B cell (primary cell): ENCODE data around the gene TCN2. TPM values are rescaled to one million over a fixed set of nuclear protein-coding genes. Genes with fewer than 3 reads are reported as not detected.

Source experiments
- ATAC-seq: fragments of 200-7000 bp; cut with Tn5 transposase; one replicate; pipeline ENCODE4 v1.10.0; 2021; ENCODE audit warnings: low read depth, mild to moderate bottlenecking, moderate number of reproducible peaks, moderate library complexity
- CTCF ChIA-PET: fragments of 350-600 bp; sonication (Branson Sonifier 250); formaldehyde crosslinking; loops from one replicate; lab custom pipeline; 2021; ENCODE audit warnings: antibody characterized with exemption, inconsistent platforms; lab: Charles Lee
- POLR2A ChIA-PET: fragments of 350-600 bp; sonication (Branson Sonifier 250); formaldehyde crosslinking; loops from one replicate; lab custom pipeline; 2021; ENCODE audit warnings: antibody characterized with exemption; lab: Charles Lee
- DNase-seq: peaks from one replicate; pipeline ENCODE4 v3.0.0; 2013
- H2AFZ ChIP-seq: 2 replicates; pipeline ENCODE4 v1.6.1; 2012; ENCODE audit warnings: mild to moderate bottlenecking, low read depth, low read length; ENCODE audit not compliant: insufficient read depth, poor library complexity, severe bottlenecking
- H3K27ac ChIP-seq, 2 donors: 1 replicate in 1 of 2; 2 replicates in 1 of 2; pipeline ENCODE4 v1.5.1; 2012 to 2013; ENCODE audit warnings: low read length in 2 of 2, mild to moderate bottlenecking in 2 of 2, moderate library complexity in 1 of 2
- H3K27me3 ChIP-seq, 4 experiments: fragments of 200-600 bp in 1 of 4; sonication (generic) in 1 of 4; replicated peaks in 1 of 4; 1 replicate in 2 of 4; 2 replicates in 2 of 4; pipeline versions ENCODE4 v1.6.1 to v1.7.0; 2013 to 2016; ENCODE audit warnings: low read length in 3 of 4, mild to moderate bottlenecking in 2 of 4, mixed read lengths in 1 of 4, moderate library complexity in 1 of 4; ENCODE audit not compliant: insufficient read depth in 4 of 4, control insufficient read depth in 3 of 4; ENCODE audit errors: control extremely low read depth in 1 of 4
- H3K36me3 ChIP-seq, 2 experiments: replicated peaks in 1 of 2; 1 replicate in 1 of 2; 2 replicates in 1 of 2; pipeline versions ENCODE4 v1.6.1 to v1.7.1; 2013; ENCODE audit warnings: low read length in 1 of 2; ENCODE audit not compliant: insufficient read depth in 2 of 2, control insufficient read depth in 1 of 2; ENCODE audit errors: control extremely low read depth in 1 of 2, extremely low read depth in 1 of 2
- H3K4me1 ChIP-seq, 2 donors: fragments of 200-600 bp in 1 of 2; sonication (generic) in 1 of 2; 1 replicate in 1 of 2; 2 replicates in 1 of 2; pipeline versions ENCODE4 v1.5.1 to v1.6.1; 2013 to 2017; ENCODE audit warnings: low read length in 2 of 2; ENCODE audit not compliant: control insufficient read depth in 2 of 2, insufficient read depth in 2 of 2
- H3K4me2 ChIP-seq: replicated peaks from 2 replicates; pipeline ENCODE3; 2012; ENCODE audit warnings: mild to moderate bottlenecking, low read depth, low read length; ENCODE audit not compliant: poor library complexity, severe bottlenecking
- H3K4me3 ChIP-seq, 5 experiments: fragments of 200-600 bp in 1 of 5; sonication (generic) in 1 of 5; 1 replicate in 3 of 5; 2 replicates in 2 of 5; pipeline versions ENCODE4 v1.5.1 to v1.7.0; 2011 to 2016; ENCODE audit warnings: low read length in 4 of 5, mild to moderate bottlenecking in 4 of 5, low read depth in 2 of 5, control low read depth in 1 of 5, moderate library complexity in 1 of 5; ENCODE audit not compliant: insufficient read depth in 1 of 5; ENCODE audit errors: control extremely low read depth in 1 of 5, extremely low read depth in 1 of 5
- H3K79me2 ChIP-seq: fragments of 200-600 bp; sonication (generic); one replicate; pipeline ENCODE4 v1.6.0; 2016; ENCODE audit warnings: low read length; ENCODE audit not compliant: control insufficient read depth, insufficient read depth
- H3K9ac ChIP-seq: fragments of 200-600 bp; sonication (generic); 2 replicates; pipeline ENCODE4 v1.6.1; 2017; ENCODE audit warnings: mild to moderate bottlenecking, low read length, moderate library complexity
- H3K9me3 ChIP-seq, 3 donors: one replicate each; pipeline versions ENCODE4 v1.6.1 to v1.7.1; 2013; ENCODE audit warnings: low read length in 2 of 3; ENCODE audit not compliant: control insufficient read depth in 2 of 3, insufficient read depth in 1 of 3; ENCODE audit errors: control extremely low read depth in 1 of 3
- H4K20me1 ChIP-seq: 2 replicates; pipeline ENCODE4 v1.6.0; 2012; ENCODE audit warnings: mild to moderate bottlenecking, low read length; ENCODE audit not compliant: insufficient read depth, control insufficient read depth, poor library complexity, severe bottlenecking
- H3K27ac Mint-ChIP-seq: one replicate; pipeline ENCODE4 v1.8.0; 2021; ENCODE audit warnings: mixed read lengths
- H3K27me3 Mint-ChIP-seq: one replicate; pipeline ENCODE4 v1.8.0; 2021; ENCODE audit warnings: mixed read lengths
- H3K4me1 Mint-ChIP-seq: one replicate; pipeline ENCODE4 v1.8.0; 2021; ENCODE audit warnings: mixed read lengths
- H3K4me3 Mint-ChIP-seq: one replicate; pipeline ENCODE4 v1.8.0; 2021; ENCODE audit warnings: mixed read lengths
- H3K9me3 Mint-ChIP-seq: one replicate; pipeline ENCODE4 v1.8.0; 2022; ENCODE audit warnings: mixed read lengths; ENCODE audit not compliant: insufficient read depth
- CTCF ChIP-seq: fragments of 200-600 bp; IDR thresholded peaks from one replicate; pipeline ENCODE4 v1.8.0; 2022; ENCODE audit warnings: antibody characterized with exemption, mild to moderate bottlenecking
- EZH2 ChIP-seq: IDR thresholded peaks from 2 replicates; pipeline ENCODE4 v1.6.1; 2012; ENCODE audit warnings: borderline replicate concordance, low read depth, mild to moderate bottlenecking, moderate library complexity, low read length; ENCODE audit not compliant: insufficient read depth, poor library complexity, severe bottlenecking
- WGBS: methylation state at CpG from one replicate; pipeline ENCODE4 v1.1.5; 2013; ENCODE audit warnings: missing lambda C conversion rate; ENCODE audit not compliant: insufficient coverage; 5-methylcytosine and 5-hydroxymethylcytosine counted together
- intact Hi-C: fragments of 100-400 bp; cut with micrococcal nuclease; formaldehyde crosslinking; loops from one replicate; pipeline ENCODE4 v1.10.0; 2022
- polyA plus RNA-seq: library from polyadenylated mRNA; depleted of rRNA; stranded (reverse); fragments of >200 nt; gene quantifications from 2 replicates; pipeline ENCODE4 v1.2.3, GENCODE V29; 2012
- total RNA-seq, 2 donors: library from RNA; stranded (reverse); fragments of 120-200 nt in 1 of 2; gene quantifications; 1 replicate in 1 of 2; 2 replicates in 1 of 2; pipeline versions ENCODE4 v1.2.3 to v1.2.4, GENCODE V29; 2013 to 2022

TCN2 gene
- total and polyA plus RNA-seq, 2 donors (not counting 1 experiment from before 2014, with no cell fraction given) = 0.37 to 0.40 TPM

GRCh38 chr22:30572210-30572609 is 34.8 kb upstream of the TCN2 start:
- H3K27ac Mint-ChIP-seq = no peak overlapping the region
- Histone ChIP-seq H3K4me2 (no peak overlapping the region), H2AFZ (no peak overlapping the region), H3K4me1 (no peaks in the 10 kb centered on the region), H3K79me2 (no peaks in the 10 kb centered on the region), H4K20me1 (no peaks in the 10 kb centered on the region), H3K27me3 (peaks cover 0 to 3% (median 0%) of the 10 kb centered on the region in 4 experiments), H3K27ac (no peak overlapping the region), H3K9ac (no peak overlapping the region), H3K4me3 (no peak overlapping the region), H3K9me3 (no peaks in the 10 kb centered on the region), H3K36me3 (peaks cover 0 to 18% of the 10 kb centered on the region in 2 experiments)
- ATAC-seq (no peak), DNase-seq (no peak)
- no peak overlapping the region for H3K4me3 Mint-ChIP-seq
- H3K9me3 Mint-ChIP-seq = no peaks in the 10 kb centered on the region
- POLR2A ChIA-PET = no interaction called here
- peaks cover 6% of the 10 kb centered on the region for H3K4me1 Mint-ChIP-seq
- CTCF ChIA-PET = no interaction called here
- peaks cover 5% of the 10 kb centered on the region for H3K27me3 Mint-ChIP-seq
- no peak for TF ChIP-seq CTCF
- TF ChIP-seq EZH2 = no peak
- WGBS = 86% methylated on average over 4 of the region's 6 CpGs
- intact Hi-C loops = no loop called here

DNA sequence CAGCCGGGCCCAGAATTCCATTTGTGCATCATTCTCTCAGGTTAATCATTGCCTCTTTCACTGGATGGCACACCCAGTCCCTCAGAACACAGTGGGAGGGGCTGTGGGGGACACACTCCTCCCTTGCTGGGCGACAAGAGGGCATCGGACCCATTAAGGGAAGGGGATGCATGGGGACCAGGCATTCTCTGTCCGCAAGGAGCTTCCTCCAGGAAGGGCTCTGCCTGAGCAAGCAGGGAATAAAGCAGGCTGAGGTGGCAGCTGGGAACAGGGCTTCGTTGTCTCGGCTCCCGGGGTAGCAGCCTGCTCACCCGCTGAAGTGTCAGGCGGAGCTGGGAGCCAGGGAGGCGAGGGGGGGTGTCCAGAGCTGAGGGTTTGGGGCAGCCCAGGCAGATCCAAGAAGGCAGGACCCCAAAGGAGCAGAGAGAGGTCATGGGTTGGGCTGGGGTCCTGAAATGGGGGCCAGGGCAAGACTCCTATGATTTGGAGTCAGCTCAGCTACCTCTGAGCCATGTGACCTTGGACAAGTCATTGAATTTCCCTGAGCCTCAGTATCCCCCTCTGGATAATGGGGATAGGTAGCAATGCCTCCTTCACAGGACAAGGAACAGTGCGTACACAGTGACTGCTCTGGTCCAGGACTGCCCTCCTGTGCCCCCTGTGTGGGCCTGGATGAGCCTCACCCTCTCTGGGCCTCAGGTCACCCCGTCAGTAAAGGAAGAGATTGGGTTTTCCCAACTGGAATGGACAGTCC is 34.0 kb upstream of the TCN2 start:
- Histone ChIP-seq H3K27ac (no peak overlapping the region), H3K79me2 (no peaks in the 10 kb centered on the region), H2AFZ (no peak overlapping the region), H4K20me1 (no peaks in the 10 kb centered on the region), H3K9ac (no peak overlapping the region), H3K4me3 (no peak overlapping the region), H3K4me2 (no peak overlapping the region), H3K9me3 (no peaks in the 10 kb centered on the region), H3K27me3 (peaks cover 0 to 3% (median 0%) of the 10 kb centered on the region in 4 experiments), H3K36me3 (peaks cover 0 to 23% of the 10 kb centered on the region in 2 experiments), H3K4me1 (no peaks in the 10 kb centered on the region)
- peaks cover 5% of the 10 kb centered on the region for H3K27me3 Mint-ChIP-seq
- DNase-seq (no peak), ATAC-seq (no peak)
- no peaks in the 10 kb centered on the region for H3K9me3 Mint-ChIP-seq
- peaks cover 6% of the 10 kb centered on the region for H3K4me1 Mint-ChIP-seq
- TF ChIP-seq CTCF (no peak), EZH2 (no peak)
- intact Hi-C loops = no loop called here
- H3K4me3 Mint-ChIP-seq = no peak overlapping the region
- H3K27ac Mint-ChIP-seq = no peak overlapping the region
- ChIA-PET POLR2A (no interaction called here), CTCF (no interaction called here)
- 70% methylated on average over 12 of the region's 12 CpGs for WGBS
